HG02870 (cell line): ENCODE data around the gene PITPNC1.
"Not testable (repeated sequence)": the region's sequence is repeated elsewhere in the genome, so short reads cannot be mapped to it uniquely, and the experiment has no call there.

Experiments used
- ATAC-seq: cut with Tn5 transposase; IDR thresholded peaks from one replicate; pipeline ENCODE4 v1.9.1; 2021; ENCODE audit warnings: mild to moderate bottlenecking, moderate library complexity; ENCODE audit not compliant: unreplicated experiment

Gene PITPNC1

DNA sequence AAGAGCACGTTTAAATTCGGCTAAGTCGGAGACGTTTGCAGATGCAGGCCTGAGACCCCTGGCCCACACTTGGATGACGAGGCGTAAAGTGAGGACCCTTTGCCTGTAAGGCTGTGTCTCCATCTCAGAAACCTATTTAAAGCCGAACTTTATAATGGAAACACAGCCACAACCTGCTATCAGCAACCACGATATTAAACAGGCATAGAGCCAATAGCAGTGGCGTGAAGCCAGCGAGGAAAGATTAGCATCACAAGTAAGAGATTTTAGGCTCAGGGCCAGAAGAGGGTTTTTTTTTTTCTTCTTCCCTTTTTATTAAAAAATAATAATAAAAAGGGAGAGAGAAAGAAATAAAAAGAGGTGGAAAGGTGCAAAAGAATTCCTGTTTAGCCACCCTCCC lies 229.4 kb downstream of the PITPNC1 start:
- no peak for ATAC-seq

DNA sequence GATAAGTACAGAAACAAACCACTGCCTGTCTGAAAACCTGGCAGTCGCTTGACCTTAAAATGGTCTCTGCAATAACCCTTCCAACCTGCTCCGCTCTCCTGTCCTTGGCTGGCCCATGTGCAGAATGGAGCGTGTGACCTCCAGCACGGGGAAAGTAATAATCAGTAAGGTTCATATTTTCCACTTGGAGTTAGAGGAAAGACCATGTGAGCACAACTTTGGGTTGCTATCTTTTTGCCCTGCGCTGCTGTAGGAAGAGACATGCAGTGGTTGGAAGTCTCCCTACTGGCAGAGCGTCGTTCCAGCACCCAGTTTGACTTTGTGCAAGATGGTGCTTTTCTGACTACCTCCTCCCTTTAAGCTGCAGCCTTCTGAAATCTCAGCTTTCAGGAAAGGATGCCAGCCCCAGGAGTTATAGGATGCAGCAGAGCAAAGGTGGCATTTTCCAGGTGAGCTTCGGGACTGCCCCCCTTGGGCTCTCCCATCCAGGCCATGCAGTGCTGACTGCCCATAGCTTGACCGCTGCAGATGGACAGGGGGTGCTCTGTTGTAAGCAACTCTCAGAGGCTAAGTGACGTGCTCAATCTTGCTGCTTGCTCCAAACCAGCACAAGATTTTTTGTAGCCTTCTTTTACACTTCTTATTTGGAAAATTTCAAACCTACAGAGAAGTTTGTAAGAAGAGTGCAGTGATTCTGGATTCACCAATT lies 230.0 kb downstream of the PITPNC1 start:
- ATAC-seq = no peak

- ATAC-seq = no peak
Observed at GRCh38 chr17:67610061-67610460, 233.0 kb downstream of the PITPNC1 start.

- no peak for ATAC-seq
Observed at GRCh38 chr17:67613961-67614360, 236.9 kb downstream of the PITPNC1 start.

DNA sequence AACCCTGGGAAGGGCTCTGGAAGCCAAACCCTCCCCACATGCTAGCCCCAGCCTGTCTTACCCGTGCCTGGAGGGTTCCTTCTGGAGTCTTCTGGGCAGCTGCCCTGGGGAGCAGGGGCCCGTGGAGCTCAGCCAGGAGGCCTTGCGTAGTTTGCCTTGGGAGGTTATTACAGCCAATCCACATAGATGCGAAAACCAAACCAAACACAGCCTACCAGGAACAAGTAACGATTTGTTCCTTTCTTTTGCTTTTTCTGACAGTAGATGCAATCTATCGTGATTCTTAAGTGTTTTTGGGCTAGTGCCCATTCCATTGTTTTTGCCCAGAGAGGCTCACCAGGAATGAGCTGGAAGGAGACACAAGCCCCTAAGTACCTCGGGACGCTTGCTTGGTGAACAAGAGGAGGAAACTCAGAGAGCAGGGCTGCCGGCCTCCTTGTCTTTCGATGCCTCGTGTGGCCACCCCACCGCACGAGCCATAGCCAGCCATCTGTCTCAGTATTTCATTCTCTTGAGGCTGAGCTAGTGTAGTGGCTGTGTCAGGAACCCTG lies 238.0 kb downstream of the PITPNC1 start:
- no peak for ATAC-seq

DNA sequence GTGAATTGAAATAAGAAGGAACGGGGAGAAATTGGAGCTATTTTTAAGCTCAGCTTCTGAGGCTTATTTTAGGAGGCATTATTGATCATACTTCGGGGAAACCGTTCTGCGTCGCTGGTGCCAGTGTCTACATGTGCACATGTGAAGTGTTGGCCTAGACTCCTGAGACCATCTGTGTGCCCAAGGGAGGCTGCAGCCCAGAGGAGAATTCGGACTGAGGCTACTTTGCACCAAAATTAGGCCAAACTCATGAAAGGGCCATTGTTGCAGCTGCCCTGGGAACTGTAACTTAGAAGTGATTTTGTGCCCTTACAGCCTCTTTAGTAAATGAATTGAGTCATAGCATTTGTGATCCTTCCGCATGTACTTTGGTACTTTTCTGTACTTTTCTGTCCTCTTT lies 238.7 kb downstream of the PITPNC1 start:
- no peak for ATAC-seq

DNA sequence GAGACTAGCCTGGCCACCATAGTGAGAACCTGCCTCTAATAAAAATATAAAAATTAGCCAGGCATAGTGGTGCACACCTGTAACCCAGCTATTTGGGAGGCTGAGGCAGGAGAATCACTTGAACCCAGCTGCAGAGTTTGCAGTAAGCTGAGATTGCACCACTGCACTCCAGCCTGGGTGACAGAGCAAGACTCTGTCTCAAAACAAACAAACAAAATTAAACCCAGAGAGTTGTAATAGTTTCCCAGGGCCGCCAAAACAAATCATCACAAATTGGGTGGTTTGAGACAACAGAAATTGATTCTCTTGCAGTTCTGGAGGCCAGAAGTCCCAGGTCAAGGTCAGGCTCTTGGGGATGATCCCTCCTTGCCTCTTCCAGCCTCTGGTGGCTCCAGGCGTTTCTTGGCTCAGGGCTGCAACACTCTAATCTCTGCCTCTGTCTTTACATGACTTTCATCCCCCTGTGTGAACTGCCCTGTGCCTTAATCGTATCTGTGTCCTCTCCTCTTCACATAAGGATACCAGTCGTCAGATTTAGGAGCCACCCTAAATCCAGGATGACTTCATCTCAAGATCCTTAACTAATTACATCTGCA lies 240.3 kb downstream of the PITPNC1 start:
- ATAC-seq = no peak

DNA sequence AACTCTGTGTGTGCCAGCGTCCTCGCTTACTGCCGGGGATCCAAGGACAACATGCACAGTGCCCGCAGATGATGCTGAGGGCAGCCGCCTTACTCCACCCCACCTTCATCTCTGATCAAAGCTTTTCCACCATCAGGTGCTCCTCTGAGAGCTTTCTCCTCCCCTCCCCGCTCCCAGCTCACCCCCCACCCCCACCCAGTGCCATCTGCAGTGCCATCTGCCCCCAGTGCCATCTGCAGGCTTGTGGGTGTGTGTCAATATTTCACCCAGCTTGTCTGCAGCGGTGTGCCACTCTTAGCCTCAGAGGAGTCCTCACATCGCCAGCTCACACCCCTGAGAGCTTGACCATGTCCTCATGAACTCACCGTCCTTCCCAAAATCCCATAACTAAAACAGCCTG lies 242.5 kb downstream of the PITPNC1 start:
- no peak for ATAC-seq

- ATAC-seq = no peak
Observed at GRCh38 chr17:67620088-67620487, 243.0 kb downstream of the PITPNC1 start.

- ATAC-seq = no peak
Observed at GRCh38 chr17:67620636-67621035, 243.6 kb downstream of the PITPNC1 start.

DNA sequence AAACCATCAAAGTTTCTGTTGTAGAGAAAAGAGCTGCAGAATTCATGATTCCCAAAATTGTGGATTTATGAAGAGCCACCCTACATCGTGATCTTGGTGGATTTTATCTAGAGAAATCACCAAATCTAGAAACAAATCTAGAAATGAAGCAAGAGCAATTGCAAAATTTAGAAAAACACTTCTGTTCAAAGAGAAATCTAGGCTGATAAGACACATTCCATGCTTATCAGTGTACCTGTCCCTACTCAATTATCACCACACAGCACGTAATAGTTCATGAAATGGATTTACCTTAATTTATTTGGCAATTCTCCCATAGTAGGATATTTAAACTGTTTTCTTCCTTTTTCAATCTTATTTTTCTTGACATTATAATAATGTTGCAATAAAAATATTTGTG lies 246.7 kb downstream of the PITPNC1 start:
- no peak for ATAC-seq

DNA sequence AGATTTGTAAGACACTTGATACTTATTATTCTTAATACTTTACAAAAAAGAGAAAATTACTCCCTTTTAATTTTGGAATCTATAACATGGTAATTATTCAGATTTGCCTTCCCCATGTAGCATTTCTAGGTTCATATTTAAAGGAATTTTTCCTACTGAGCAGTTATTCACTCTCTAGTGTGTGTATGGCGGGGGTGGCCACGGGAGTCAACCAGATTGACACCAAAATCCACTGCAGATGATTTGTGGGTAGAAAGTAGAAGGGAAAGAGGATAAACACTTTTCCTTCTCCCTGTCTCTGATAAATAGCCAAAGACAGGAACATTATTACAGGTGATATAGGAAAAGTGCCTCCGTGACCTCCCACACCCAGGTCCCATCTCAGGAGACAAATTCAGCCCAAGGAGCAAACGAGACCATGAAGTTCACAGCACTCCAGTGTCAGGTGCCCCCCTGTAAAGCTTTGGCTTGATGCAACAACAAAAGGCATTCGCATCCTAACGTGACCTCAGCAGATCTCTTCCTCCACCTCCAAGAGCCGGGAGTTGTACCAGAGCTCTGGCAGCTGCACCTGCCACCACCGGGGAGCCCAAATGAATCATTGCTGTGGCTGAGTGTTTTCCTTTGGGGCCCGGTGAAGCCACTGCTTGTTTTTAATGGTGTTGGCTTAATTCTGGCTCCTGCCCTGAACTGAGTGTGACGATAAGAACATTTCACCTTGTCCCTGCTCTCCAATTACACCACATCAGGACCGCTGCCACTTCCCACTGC lies 248.0 kb downstream of the PITPNC1 start:
- no peak for ATAC-seq

- no peak for ATAC-seq
Observed at GRCh38 chr17:67625971-67626370, 248.9 kb downstream of the PITPNC1 start.

DNA sequence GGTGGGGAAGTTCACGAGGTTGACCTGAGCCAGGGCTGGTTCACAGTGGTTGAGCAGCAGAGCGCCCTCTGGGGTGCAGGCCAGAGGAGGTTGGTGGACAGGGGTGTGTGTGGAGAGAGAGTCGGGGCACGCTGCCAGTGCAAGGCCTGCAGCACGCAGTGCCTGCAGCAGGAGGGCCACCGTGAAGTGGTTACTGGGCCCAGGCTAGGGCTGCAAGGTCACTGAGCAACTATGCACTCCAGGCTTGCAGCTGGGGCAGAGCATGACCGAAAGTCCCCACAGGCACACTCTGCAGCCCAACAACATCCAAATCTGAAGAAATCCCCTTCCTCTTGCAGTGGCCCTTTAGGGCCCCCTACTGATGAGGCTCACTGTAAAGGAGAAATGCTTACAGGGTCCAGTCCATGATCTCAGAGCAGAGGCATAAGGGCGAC lies 251.5 kb downstream of the PITPNC1 start:
- ATAC-seq = peak; percentile 69

- ATAC-seq = no peak
Observed at GRCh38 chr17:67629971-67630320, 252.9 kb downstream of the PITPNC1 start.

DNA sequence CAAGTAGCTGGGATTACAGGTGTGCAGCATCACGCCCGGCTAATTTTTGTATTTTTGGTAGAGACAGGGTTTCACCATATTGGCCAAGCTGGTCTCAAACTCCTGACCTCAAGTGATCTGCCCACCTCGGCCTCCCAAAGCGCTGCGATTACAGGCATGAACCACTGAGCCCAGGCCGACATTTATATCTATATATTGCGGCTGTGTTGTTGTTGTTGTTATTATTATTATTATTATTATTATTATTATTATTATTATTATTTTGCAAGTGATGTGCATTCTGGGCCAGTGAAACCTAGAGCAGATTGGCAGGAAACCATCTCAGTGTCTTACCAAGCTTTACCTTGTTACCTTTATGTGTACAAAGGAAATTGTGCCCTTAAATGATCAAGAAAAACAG lies 253.8 kb downstream of the PITPNC1 start:
- not testable (repeated sequence) for ATAC-seq

GRCh38 chr17:67632141-67632540 lies 255.1 kb downstream of the PITPNC1 start:
- ATAC-seq = no peak

- no peak for ATAC-seq
Observed at GRCh38 chr17:67633751-67634211, 256.7 kb downstream of the PITPNC1 start.

DNA sequence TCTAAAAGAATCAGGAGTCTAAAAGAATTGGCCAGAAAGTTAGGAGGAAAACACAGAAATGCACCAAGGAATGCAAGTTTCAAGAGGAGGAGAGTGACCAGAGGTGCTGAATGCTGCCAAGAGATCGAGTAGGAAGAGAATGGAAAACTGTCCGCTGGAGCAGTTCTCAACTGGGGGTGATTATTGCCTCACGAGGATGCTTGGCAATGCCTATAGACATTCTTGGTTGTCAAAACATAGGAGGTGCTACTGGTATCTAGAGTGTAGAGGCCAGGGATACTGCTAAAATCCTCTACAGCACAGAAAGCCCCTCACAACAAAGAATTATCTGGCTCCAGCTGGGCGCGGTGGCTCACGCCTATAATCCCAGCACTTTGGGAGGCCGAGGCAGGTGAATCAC lies 258.6 kb downstream of the PITPNC1 start:
- ATAC-seq = no peak

DNA sequence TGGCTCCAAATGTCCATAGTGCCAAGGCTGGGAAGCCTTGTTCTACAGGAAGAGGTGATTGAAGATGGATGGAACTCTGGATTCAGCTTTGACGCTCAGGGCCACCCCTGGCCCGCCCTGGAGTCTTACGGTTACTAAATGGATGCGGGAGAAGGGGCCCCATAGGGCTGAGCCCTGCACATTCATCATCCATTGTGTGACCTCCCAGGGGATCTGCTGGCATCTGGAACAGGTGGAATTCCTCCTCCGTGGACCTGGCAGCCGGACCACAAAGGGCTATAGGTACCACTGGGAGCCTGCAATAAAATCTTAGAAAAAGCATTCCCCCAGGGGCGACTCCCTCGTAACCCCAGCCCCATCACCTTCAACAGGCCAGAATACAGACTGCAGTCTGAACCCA lies 259.2 kb downstream of the PITPNC1 start:
- ATAC-seq = no peak

DNA sequence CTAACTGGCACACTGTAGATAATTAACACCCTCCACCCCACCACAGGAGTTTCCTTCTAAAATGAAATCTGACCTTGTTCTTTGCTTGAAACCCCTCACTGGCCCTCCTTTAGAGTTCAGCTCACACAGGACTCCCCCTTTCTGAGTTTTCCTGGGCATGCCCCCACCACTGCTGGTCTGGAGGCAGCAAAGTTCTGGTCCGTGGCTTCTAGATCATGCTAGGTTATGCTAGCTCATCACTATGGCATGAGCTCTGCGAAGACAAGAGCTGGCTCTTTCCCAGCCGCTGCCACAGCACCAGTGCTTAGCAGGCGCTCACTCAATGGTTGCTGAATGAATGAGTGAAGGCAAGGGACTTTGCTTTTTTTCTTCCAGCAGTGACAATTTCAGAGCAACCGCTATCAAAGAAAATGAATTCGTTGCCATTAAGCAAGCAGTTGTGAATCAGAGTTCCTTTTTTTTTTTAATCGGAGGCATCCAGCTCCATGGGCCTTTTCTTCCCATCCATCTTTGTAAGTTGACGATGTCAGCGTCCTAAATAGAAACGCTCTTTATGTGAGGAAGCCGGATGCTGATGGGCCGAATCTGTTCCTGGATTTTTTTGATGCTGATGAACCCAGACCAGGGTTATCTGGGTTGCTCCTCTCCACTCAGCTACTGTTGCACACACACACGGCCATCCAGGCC lies 259.9 kb downstream of the PITPNC1 start:
- no peak for ATAC-seq
